Omental fat pad (tissue), 4 donors: Measurements from ENCODE around the gene SNF8. TPM values are rescaled to one million over a fixed set of nuclear protein-coding genes. Genes with fewer than 3 reads are reported as not detected.
A peak's percentile ranks its signal among the peaks of the same experiment; 100 is the strongest.

Experiments used
- ATAC-seq: fragments of 150-250 bp; one replicate; pipeline ENCODE4 v1.9.1; 2016; ENCODE audit warnings: mild to moderate bottlenecking, moderate library complexity; ENCODE audit not compliant: low FRiP score
- DNase-seq: peaks from one replicate; pipeline ENCODE4 v3.0.0-alpha.2; 2019; ENCODE audit warnings: low spot score
- CTCF ChIP-seq, 3 donors: fragments of 450-650 bp; IDR thresholded peaks; one replicate each; pipeline ENCODE4 v1.5.1; 2016 to 2017; ENCODE audit warnings: antibody characterized with exemption in 3 of 3, mild to moderate bottlenecking in 3 of 3, moderate library complexity in 2 of 3
- total RNA-seq, 4 donors: library from RNA; depleted of rRNA; stranded (reverse); fragments of >200 nt; gene quantifications; one replicate each; pipeline ENCODE4 v1.1.0, GENCODE V29; 2016

The SNF8 gene
- 10 to 100 TPM; 64.0 to 91.9 (median 76.8) TPM for total RNA-seq

- ATAC-seq (peak; percentile 92), DNase-seq (peak; percentile 77)
- no peak for TF ChIP-seq CTCF (IDR thresholded peaks at IDR 0.05)
These were observed at the start of gene SNF8 for GRCh38 chr17:48944515-48945260. Gene SNF8 (minus strand): TSS chr17:48944842. CDS start chr17:48944734, 108 bp downstream.

GRCh38 chr17:48993951-48994350 lies 49.3 kb upstream of the SNF8 start:
- ATAC-seq (no peak), DNase-seq (no peak)
- no peak for TF ChIP-seq CTCF (IDR thresholded peaks at IDR 0.05)

- DNase-seq: no peak
- TF ChIP-seq CTCF (IDR thresholded peaks at IDR 0.05): no peak
- no peak for ATAC-seq
These were observed 48.7 kb upstream of the SNF8 start for GRCh38 chr17:48993305-48993704.

- no peak for ATAC-seq
- DNase-seq: no peak
- no peak for TF ChIP-seq CTCF (IDR thresholded peaks at IDR 0.05)
These were observed 47.8 kb upstream of the SNF8 start for GRCh38 chr17:48992444-48992843.

GRCh38 chr17:48990882-48991357 lies 46.3 kb upstream of the SNF8 start:
- DNase-seq: no peak
- ATAC-seq: no peak
- TF ChIP-seq CTCF (IDR thresholded peaks at IDR 0.05): no peak

- ATAC-seq (no peak), DNase-seq (no peak)
- TF ChIP-seq CTCF (IDR thresholded peaks at IDR 0.05): no peak
These were observed 44.5 kb upstream of the SNF8 start for GRCh38 chr17:48989100-48989499.
